HEK293T (cell line): ENCODE results near the gene MKX.

Source experiments
- BHLHE40 ChIP-seq: fragments of 450-650 bp; IDR thresholded peaks from 2 replicates; pipeline ENCODE4 v1.6.1; 2016; ENCODE audit warnings: mild to moderate bottlenecking, moderate library complexity, borderline replicate concordance
- ELF4 ChIP-seq: fragments of 450-650 bp; IDR thresholded peaks from 2 replicates; pipeline ENCODE4 v1.6.1; 2017; ENCODE audit warnings: antibody characterized with exemption
- FOXA1 ChIP-seq: fragments of 450-650 bp; IDR thresholded peaks from 2 replicates; pipeline ENCODE4 v1.6.1; 2016; ENCODE audit warnings: mild to moderate bottlenecking
- FOXK2 ChIP-seq: fragments of 450-650 bp; IDR thresholded peaks from 2 replicates; pipeline ENCODE4 v1.6.1; 2016; ENCODE audit warnings: mild to moderate bottlenecking
- FOXM1 ChIP-seq: fragments of 450-650 bp; IDR thresholded peaks from 2 replicates; pipeline ENCODE4 v1.6.1; 2017; ENCODE audit warnings: mild to moderate bottlenecking, borderline replicate concordance
- PKNOX1 ChIP-seq: fragments of 450-650 bp; IDR thresholded peaks from 2 replicates; pipeline ENCODE4 v1.6.1; 2016
- SP1 ChIP-seq: fragments of 450-650 bp; IDR thresholded peaks from 2 replicates; pipeline ENCODE4 v1.6.1; 2017
- SUZ12 ChIP-seq: fragments of 450-650 bp; IDR thresholded peaks from 2 replicates; pipeline ENCODE4 v1.6.1; 2016; ENCODE audit warnings: mild to moderate bottlenecking
- TARDBP ChIP-seq: fragments of 450-650 bp; IDR thresholded peaks from 2 replicates; pipeline ENCODE4 v1.6.1; 2016
- ZNF384 ChIP-seq: fragments of 450-650 bp; IDR thresholded peaks from 2 replicates; pipeline ENCODE4 v1.6.1; 2016

GRCh38 chr10:27683226-27683625, 62.4 kb downstream of the MKX start:
- TF ChIP-seq FOXM1 (no peak), FOXK2 (no peak), BHLHE40 (no peak), SUZ12 (no peak), ELF4 (no peak), TARDBP (no peak), SP1 (no peak), ZNF384 (no peak), FOXA1 (no peak), PKNOX1 (no peak)
